Measurements from ENCODE around the gene ZGRF1.

Gene ZGRF1

DNA sequence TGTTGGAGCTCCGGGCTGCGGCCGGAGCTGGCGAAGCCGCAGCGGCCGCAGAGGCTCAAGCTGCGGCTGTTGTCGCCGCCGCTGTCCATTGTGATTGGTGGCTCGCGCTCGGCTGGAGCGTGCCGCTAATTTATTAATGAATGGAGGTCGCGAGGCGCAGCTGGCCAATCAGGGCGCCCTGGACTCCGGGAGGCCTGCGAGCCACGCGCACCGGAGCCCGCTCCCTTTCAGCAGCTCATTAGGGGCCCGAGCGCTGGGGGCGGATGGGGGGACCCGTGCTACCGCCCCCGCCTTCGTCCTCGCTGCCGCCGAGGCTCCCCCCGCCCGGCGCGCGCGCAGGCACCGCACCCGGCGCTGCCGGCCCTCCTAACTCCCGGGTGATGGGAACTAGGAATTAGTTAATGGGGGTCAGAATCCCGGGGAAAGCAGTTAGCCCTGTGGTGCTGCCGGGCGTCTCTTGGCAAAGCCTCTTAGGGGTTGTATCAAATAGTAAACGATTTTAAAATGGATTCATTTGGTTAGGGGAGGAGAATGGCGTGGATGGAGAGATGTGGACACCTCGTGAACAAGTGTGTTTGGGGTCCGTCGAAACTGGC, 120.1 kb downstream of the ZGRF1 start:
- Histone ChIP-seq H3K9me2 (replicated peaks; ENCODE audit: control insufficient read depth, low read length) (no peaks in the 10 kb centered on the region), H3K27ac (ENCODE audit: low read depth, low read length) (no peak overlapping the region), H3K4me2 (ENCODE audit: low read length) (peak overlapping the region; percentile 96), H3K36me3 (ENCODE audit: control insufficient read depth, low read length) (no peaks in the 10 kb centered on the region), H3K79me2 (ENCODE audit: control insufficient read depth, low read length) (no peaks in the 10 kb centered on the region), H3K4me1 (ENCODE audit: control insufficient read depth, low read length) (peaks cover 58% of the 10 kb centered on the region), H3F3A (ENCODE audit: control insufficient read depth, insufficient read depth) (peaks cover 17% of the 10 kb centered on the region), H3K4me3 (ENCODE audit: low read length) (peak overlapping the region; percentile 75), H4K20me1 (ENCODE audit: control insufficient read depth, insufficient read depth, low read depth, low read length) (peaks cover 3% of the 10 kb centered on the region; the same call in 1 of the 2 replicates), H3K9me3 (ENCODE audit: control insufficient read depth, insufficient read depth, low read length) (no peaks in the 10 kb centered on the region), H3K27me3 (ENCODE audit: control insufficient read depth, low read length) (peaks cover 98% of the 10 kb centered on the region)
- TF ChIP-seq EZH2phosphoT487 (IDR thresholded peaks at IDR 0.05; ENCODE audit: borderline replicate concordance, low read length), result peak; percentile 95
- TF ChIP-seq, protein P1, sequence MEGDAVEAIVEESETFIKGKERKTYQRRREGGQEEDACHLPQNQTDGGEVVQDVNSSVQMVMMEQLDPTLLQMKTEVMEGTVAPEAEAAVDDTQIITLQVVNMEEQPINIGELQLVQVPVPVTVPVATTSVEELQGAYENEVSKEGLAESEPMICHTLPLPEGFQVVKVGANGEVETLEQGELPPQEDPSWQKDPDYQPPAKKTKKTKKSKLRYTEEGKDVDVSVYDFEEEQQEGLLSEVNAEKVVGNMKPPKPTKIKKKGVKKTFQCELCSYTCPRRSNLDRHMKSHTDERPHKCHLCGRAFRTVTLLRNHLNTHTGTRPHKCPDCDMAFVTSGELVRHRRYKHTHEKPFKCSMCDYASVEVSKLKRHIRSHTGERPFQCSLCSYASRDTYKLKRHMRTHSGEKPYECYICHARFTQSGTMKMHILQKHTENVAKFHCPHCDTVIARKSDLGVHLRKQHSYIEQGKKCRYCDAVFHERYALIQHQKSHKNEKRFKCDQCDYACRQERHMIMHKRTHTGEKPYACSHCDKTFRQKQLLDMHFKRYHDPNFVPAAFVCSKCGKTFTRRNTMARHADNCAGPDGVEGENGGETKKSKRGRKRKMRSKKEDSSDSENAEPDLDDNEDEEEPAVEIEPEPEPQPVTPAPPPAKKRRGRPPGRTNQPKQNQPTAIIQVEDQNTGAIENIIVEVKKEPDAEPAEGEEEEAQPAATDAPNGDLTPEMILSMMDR (IDR thresholded peaks at IDR 0.05; ENCODE audit: low read depth, low read length, poor library complexity, severe bottlenecking), result no peak

DNA sequence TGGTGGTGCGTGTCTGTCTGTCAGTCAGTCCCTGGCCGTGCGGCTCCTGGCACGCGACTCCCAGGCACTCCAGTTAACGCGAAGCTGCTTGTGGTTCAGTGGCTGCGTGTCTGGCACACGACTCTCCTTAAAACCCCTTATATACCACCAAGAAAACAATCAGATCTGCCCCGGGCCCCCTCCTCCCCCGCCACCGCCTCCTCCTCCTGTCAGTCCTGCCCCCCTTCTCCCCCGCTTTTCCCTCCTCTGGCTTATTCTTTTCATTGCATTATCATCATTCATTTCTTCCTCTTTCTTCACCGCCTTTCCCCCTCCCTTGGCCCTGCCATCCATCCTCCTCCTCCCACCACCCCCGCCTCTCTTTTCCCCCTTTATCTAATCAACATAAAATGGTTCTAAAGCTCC, 120.6 kb downstream of the ZGRF1 start, which contains the start of gene NEUROG2:
Gene NEUROG2, minus strand, starts transcription at position 115 of the 405 bp plus-strand sequence. CDS start 705 bp downstream, outside the sequence.
- H4K20me1 ChIP-seq (ENCODE audit: control insufficient read depth, insufficient read depth, low read depth, low read length), result peaks cover 3% of the 10 kb centered on the region; the same call in 1 of the 2 replicates
- H3K4me3 ChIP-seq (ENCODE audit: low read length), result peak within 1 kb of the TSS; percentile 75
- H3K4me2 ChIP-seq (ENCODE audit: low read length), result peak within 1 kb of the TSS; percentile 96
- H3F3A ChIP-seq (ENCODE audit: control insufficient read depth, insufficient read depth), result peaks cover 17% of the 10 kb centered on the region
- peaks cover 54% of the 10 kb centered on the region for H3K4me1 ChIP-seq (ENCODE audit: control insufficient read depth, low read length)
- H3K27ac ChIP-seq (ENCODE audit: low read depth, low read length), result no peak within 1 kb of the TSS
- peaks cover 98% of the 10 kb centered on the region for H3K27me3 ChIP-seq (ENCODE audit: control insufficient read depth, low read length)
- no peaks in the 10 kb centered on the region for H3K36me3 ChIP-seq (ENCODE audit: control insufficient read depth, low read length)
- H3K79me2 ChIP-seq (ENCODE audit: control insufficient read depth, low read length), result no peaks in the 10 kb centered on the region
- no peaks in the 10 kb centered on the region for H3K9me2 ChIP-seq (replicated peaks; ENCODE audit: control insufficient read depth, low read length)
- TF ChIP-seq, protein P1 (IDR thresholded peaks at IDR 0.05; ENCODE audit: low read depth, low read length, poor library complexity, severe bottlenecking), result no peak
- no peak for TF ChIP-seq EZH2phosphoT487 (IDR thresholded peaks at IDR 0.05; ENCODE audit: borderline replicate concordance, low read length)
- H3K9me3 ChIP-seq (ENCODE audit: control insufficient read depth, insufficient read depth, low read length), result no peaks in the 10 kb centered on the region

DNA sequence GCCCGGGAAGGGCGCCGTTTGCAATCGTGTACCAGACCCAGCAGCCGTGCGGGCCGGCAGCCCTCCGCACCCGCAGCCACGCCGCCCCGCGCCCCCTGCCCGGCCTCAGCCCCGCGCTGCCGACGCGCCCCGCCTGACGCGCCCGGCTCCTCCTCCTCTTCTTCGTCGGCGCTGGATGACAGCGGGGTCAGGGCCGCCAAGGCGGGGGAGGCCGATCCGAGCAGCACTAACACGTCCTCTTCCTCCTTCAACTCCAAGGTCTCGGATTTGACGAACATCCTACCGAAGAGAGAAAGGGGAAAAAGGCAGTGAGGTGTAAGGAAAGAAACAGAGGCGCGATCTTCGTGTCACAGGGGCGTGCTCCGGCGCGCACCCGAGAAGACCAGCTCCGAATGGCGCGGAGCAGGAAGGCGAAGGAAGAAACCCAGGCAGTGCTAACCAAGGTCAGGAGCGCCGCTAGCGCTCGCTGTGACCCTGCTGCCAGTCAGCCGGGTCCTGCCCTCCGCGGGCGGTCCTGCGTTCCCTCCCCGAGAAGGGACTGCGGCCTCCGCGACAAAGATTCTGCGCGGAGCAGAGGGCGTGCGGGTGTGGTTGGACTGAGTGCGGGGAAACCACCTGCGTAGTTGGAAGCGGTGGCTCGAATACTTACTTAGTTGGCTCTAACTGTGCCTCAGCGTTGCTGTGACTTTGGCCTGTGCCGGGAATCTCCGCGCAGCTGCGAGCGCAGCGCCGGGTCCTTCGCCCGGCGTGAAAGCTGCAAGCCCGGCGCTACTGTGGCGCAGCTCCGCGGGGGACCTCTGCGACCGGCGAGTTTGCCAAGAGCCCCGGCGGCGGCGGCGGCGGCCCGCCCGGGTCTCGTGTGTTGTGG, 121.3 kb downstream of the ZGRF1 start:
- Histone ChIP-seq H3K9me2 (replicated peaks; ENCODE audit: control insufficient read depth, low read length) (no peaks in the 10 kb centered on the region), H3K27me3 (ENCODE audit: control insufficient read depth, low read length) (peaks cover 98% of the 10 kb centered on the region), H3K36me3 (ENCODE audit: control insufficient read depth, low read length) (no peaks in the 10 kb centered on the region), H3K4me3 (ENCODE audit: low read length) (peak overlapping the region; percentile 75), H3F3A (ENCODE audit: control insufficient read depth, insufficient read depth) (peaks cover 17% of the 10 kb centered on the region), H3K27ac (ENCODE audit: low read depth, low read length) (no peak overlapping the region), H3K79me2 (ENCODE audit: control insufficient read depth, low read length) (no peaks in the 10 kb centered on the region), H3K4me2 (ENCODE audit: low read length) (peak overlapping the region; percentile 96), H4K20me1 (ENCODE audit: control insufficient read depth, insufficient read depth, low read depth, low read length) (peaks cover 3% of the 10 kb centered on the region; the same call in 1 of the 2 replicates), H3K9me3 (ENCODE audit: control insufficient read depth, insufficient read depth, low read length) (no peaks in the 10 kb centered on the region), H3K4me1 (ENCODE audit: control insufficient read depth, low read length) (peaks cover 50% of the 10 kb centered on the region)
- TF ChIP-seq EZH2phosphoT487 (IDR thresholded peaks at IDR 0.05; ENCODE audit: borderline replicate concordance, low read length), result no peak
- TF ChIP-seq, protein P1 (IDR thresholded peaks at IDR 0.05; ENCODE audit: low read depth, low read length, poor library complexity, severe bottlenecking), result no peak
